HFF-Myc (cell line): ENCODE data around the gene ADAM20.
A peak's percentile ranks its signal among the peaks of the same experiment; 100 is the strongest.

Experiments used
- DNase-seq: peaks from one replicate; pipeline ENCODE4 v3.0.0-alpha.2; 2011; ENCODE audit warnings: low read depth; ENCODE audit errors: extremely low read depth
- H3K4me3 ChIP-seq: replicated peaks from 2 replicates; pipeline ENCODE4 v1.5.1; 2011; ENCODE audit warnings: low read depth, mild to moderate bottlenecking, control low read depth, low read length
- CTCF ChIP-seq: IDR thresholded peaks from 2 replicates; pipeline ENCODE4 v1.5.1; 2012; ENCODE audit warnings: mild to moderate bottlenecking, low read depth, low read length, control low read depth; ENCODE audit errors: missing control alignments

The ADAM20 gene

DNA sequence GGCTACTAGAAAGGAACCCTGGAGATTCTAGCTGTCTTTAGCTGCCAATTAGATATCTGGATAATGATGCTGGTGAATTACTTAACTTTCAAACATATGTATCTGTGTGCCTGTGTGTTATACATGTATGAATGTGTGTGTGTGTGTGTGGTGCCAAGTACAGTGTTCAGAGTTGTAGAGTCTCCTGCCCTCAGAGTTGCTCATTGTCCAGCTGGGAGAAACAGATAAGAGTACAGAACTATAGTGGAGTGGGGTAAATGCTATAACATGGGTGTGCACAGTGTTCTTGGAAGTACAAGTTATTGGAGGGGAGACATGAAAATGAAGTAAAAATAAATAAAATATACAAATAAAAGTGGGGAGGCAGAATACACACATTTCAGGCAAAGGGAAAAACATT, 23.6 kb upstream of the ADAM20 start:
- H3K4me3 ChIP-seq = no peak overlapping the region
- no peak for TF ChIP-seq CTCF
- no peak for DNase-seq

DNA sequence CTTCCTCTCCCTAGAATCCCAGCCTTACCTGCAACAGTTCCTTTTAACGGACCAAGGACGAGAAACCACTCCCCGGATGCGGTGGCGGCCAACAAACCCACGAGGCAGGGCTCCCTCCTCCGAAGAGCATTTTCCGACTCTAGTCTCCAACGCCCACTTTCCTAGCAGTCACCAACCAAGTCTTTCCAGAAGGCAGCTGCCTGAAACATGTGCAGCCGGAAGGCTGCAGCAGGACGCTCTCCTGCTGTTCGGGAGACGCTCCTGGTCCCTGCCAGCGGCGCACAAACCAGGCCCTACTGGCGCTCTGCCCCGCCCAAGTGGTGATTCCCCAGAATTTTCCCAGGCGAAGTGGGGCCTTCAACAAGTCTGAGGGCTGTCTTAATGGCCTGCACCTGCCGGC, 21.1 kb upstream of the ADAM20 start:
- TF ChIP-seq CTCF = no peak
- DNase-seq = peak; percentile 29
- peak overlapping the region; percentile 14; the same call in 1 of the 2 replicates for H3K4me3 ChIP-seq

GRCh38 chr14:70538087-70538486, 3.3 kb upstream of the ADAM20 start:
- no peak overlapping the region for H3K4me3 ChIP-seq
- TF ChIP-seq CTCF = no peak
- no peak for DNase-seq

DNA sequence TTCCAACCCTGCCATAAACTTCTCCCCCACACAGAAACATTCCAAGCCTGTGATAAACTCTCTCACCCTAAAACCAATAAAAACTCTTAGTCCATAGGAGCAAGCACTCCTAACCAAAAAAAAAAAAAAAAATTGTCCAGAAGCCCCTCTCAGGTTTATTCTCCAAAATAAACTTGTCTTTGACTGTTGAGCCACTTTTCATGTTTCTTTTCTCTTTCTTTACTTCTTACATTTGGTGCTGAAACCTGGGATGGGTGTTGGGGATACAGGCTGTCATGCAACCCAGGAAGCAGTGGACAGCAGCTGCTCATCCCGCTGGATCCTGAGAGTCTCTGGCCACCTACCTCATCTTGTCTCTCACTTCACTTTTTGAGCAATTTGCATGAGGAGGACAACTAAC, 2.0 kb upstream of the ADAM20 start:
- TF ChIP-seq CTCF = no peak
- H3K4me3 ChIP-seq = no peak overlapping the region
- DNase-seq = no peak

DNA sequence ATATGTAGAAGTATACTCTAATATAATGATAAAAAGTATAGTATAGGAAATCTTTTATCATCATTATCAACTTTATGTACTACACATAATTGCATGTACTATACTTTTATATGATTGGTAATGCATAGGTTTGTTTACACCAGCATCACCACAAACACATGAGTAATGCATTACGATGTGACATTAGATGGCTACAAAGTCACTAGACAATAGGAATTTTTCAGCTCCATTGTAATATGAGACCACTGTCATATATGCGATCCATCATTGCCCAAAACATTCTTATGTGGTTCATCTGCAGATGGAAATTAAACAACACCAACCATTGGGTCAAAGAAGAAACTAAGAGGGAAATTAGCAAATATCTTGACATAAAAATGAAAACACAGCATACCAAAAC, 4.4 kb downstream of the ADAM20 start:
- H3K4me3 ChIP-seq = no peak overlapping the region
- TF ChIP-seq CTCF = no peak
- DNase-seq = no peak

GRCh38 chr14:70527501-70528105, 7.2 kb downstream of the ADAM20 start:
- no peak for DNase-seq
- H3K4me3 ChIP-seq = no peak overlapping the region
- no peak for TF ChIP-seq CTCF

DNA sequence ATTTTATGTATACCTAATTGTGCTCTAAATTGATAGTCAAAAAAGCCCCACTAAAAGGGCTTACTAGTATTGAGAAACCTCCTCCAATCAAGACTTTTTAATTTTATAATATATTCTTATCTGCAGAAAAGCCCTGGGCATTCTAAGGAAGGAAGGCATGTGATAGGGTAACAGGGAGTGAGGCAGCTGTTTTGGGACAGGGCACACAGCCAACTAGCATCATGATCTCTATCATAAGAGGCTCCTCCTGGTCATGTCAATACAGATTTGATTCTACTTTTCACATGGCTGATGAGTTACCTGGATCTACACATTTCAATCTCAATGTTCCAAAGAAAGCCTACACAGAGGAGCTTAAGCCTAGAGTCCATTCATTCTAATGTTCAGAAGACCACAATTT, 9.1 kb downstream of the ADAM20 start:
- no peak overlapping the region for H3K4me3 ChIP-seq
- no peak for TF ChIP-seq CTCF
- DNase-seq = no peak
